Glutamatergic neuron (in vitro differentiated cells): ENCODE measurements around the gene BMP6. TPM values are rescaled to one million over a fixed set of nuclear protein-coding genes. Genes with fewer than 3 reads are reported as not detected.
"Not testable (repeated sequence)": the region's sequence is repeated elsewhere in the genome, so short reads cannot be mapped to it uniquely, and the experiment has no call there.

ENCODE experiments used
- DNase-seq: peaks from one replicate; pipeline ENCODE4 v3.0.0; 2022
- H3K27ac Mint-ChIP-seq: one replicate; pipeline ENCODE4 v1.8.0; 2020; ENCODE audit warnings: mild to moderate bottlenecking, mixed read lengths, inconsistent platforms; ENCODE audit not compliant: unreplicated experiment
- H3K27me3 Mint-ChIP-seq: one replicate; pipeline ENCODE4 v1.8.0; 2020; ENCODE audit warnings: mild to moderate bottlenecking, moderate library complexity, mixed read lengths, inconsistent platforms; ENCODE audit not compliant: unreplicated experiment
- H3K36me3 Mint-ChIP-seq: one replicate; pipeline ENCODE4 v1.8.0; 2020; ENCODE audit warnings: mild to moderate bottlenecking, mixed read lengths, inconsistent platforms; ENCODE audit not compliant: unreplicated experiment
- H3K4me1 Mint-ChIP-seq: one replicate; pipeline ENCODE4 v1.8.0; 2020; ENCODE audit warnings: mild to moderate bottlenecking, low read depth, mixed read lengths, inconsistent platforms; ENCODE audit not compliant: unreplicated experiment
- H3K4me3 Mint-ChIP-seq: one replicate; pipeline ENCODE4 v1.8.0; 2020; ENCODE audit warnings: mild to moderate bottlenecking, mixed read lengths, inconsistent platforms; ENCODE audit not compliant: unreplicated experiment
- H3K9me3 Mint-ChIP-seq: one replicate; pipeline ENCODE4 v1.8.0; 2020; ENCODE audit warnings: mild to moderate bottlenecking, moderate library complexity, mixed read lengths, inconsistent platforms; ENCODE audit not compliant: unreplicated experiment
- total RNA-seq: library from RNA; stranded (reverse); fragmentation: NEBNext Ultra II Directional; extraction: Animal tissue kit (Norgen Biotek cat#: 25700); gene quantifications from one replicate; pipeline ENCODE4 v1.2.1, GENCODE V29; 2021; ENCODE audit not compliant: unreplicated experiment
- TF ChIP-seq, protein P1 (sequence below): fragments of 200-600 bp; sonication (generic); IDR thresholded peaks from one replicate; pipeline ENCODE4 v1.5.0; 2021; ENCODE audit not compliant: partially characterized antibody, unreplicated experiment

The BMP6 gene
- total RNA-seq, 1 donor from 2014 or later = 0.25 TPM

DNA sequence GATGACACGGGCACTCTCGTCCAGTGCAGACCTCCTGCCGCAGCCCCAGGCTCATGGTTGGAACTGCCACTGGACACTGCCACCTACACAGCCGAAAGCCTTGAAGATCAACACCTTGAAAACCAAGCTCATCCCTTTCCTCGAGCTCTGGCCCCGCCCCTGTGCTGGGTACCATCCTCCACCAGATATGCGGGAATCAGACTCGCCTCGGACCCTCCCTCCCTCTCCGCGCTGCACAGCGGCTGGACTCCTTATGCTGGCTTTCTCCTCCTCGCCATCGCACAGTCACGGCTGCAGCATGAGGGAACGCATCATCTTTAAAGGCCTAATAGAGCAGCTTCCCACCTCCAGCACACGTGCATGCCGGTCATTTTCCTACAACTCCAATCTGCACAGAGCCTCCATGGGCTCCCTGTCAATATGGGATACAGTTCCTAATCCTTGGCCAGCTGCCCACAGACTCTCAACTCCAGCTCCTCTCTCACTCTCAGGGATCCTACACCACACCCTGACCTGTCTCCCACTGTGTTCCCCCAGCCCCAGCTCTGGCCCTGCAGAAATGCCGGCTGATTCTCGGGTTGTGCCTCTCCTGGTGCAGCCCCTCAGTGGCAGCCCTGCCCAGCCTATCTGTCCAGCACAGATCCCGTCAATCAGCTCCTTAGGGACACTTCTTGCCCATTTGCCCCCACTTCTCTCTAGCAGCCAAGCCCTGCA is 161.5 kb downstream of the BMP6 start:
- Mint-ChIP-seq H3K27ac (no peak overlapping the region), H3K36me3 (peaks cover 14% of the 10 kb centered on the region)

DNA sequence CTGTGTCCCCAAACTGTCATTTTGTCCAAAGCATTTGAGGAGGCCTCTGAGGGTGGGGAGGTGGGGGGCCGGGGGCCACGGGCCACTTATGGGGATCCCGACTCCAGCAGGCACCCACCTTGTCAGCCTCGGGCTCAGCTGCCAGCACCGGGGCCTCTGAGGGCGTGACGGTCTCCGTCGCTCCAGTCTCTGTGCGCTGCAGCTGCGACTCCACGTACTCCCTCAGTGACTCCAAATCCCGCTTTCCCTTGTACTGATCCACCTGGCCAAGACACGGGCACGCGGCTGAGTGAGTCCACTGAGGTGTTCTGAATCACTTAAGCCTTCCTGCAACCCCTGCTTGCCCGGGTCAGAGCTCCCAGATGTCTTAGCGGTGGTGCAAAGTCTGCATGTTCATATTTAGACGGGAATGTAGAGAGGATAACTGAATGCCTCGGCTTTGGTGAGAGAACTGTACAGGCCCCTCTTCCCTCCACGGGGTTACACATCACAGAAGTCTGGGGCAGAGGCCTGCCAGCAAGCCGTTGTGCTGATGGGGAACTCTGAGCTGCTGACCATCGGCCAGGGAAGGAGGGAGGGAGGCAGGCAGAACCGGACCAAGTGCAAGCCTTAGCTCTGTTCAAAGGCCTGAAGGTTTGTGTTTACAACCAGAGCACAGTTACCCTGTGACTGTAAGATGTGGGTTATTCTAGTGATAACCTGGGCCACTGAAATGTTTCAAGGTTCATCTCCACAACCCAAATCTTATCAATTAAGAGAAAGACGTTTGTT is 162.9 kb downstream of the BMP6 start:
- Mint-ChIP-seq H3K27me3 (peaks cover 3% of the 10 kb centered on the region), H3K27ac (no peak overlapping the region), H3K4me1 (peaks cover 4% of the 10 kb centered on the region), H3K36me3 (peaks cover 18% of the 10 kb centered on the region), H3K4me3 (no peak overlapping the region), H3K9me3 (peaks cover 1% of the 10 kb centered on the region)
- TF ChIP-seq, protein P1, sequence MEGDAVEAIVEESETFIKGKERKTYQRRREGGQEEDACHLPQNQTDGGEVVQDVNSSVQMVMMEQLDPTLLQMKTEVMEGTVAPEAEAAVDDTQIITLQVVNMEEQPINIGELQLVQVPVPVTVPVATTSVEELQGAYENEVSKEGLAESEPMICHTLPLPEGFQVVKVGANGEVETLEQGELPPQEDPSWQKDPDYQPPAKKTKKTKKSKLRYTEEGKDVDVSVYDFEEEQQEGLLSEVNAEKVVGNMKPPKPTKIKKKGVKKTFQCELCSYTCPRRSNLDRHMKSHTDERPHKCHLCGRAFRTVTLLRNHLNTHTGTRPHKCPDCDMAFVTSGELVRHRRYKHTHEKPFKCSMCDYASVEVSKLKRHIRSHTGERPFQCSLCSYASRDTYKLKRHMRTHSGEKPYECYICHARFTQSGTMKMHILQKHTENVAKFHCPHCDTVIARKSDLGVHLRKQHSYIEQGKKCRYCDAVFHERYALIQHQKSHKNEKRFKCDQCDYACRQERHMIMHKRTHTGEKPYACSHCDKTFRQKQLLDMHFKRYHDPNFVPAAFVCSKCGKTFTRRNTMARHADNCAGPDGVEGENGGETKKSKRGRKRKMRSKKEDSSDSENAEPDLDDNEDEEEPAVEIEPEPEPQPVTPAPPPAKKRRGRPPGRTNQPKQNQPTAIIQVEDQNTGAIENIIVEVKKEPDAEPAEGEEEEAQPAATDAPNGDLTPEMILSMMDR = no peak
- no peak for DNase-seq

More for the DNA sequence above, 161.5 kb downstream of the BMP6 start:
- no peak for DNase-seq
- Mint-ChIP-seq H3K27me3 (peaks cover 3% of the 10 kb centered on the region), H3K9me3 (peaks cover 1% of the 10 kb centered on the region), H3K4me1 (peaks cover 4% of the 10 kb centered on the region), H3K4me3 (no peak overlapping the region)
- TF ChIP-seq, protein P1 = no peak

- Mint-ChIP-seq H3K9me3 (no peaks in the 10 kb centered on the region), H3K27ac (no peak overlapping the region), H3K4me3 (no peak overlapping the region), H3K4me1 (peaks cover 4% of the 10 kb centered on the region), H3K36me3 (peaks cover 18% of the 10 kb centered on the region), H3K27me3 (peaks cover 3% of the 10 kb centered on the region)
- TF ChIP-seq, protein P1 = no peak
- no peak for DNase-seq
These were observed 165.4 kb downstream of the BMP6 start for GRCh38 chr6:7891078-7891872.

- H3K27ac Mint-ChIP-seq, H3K27me3 Mint-ChIP-seq, DNase-seq, H3K4me1 Mint-ChIP-seq, H3K4me3 Mint-ChIP-seq, H3K9me3 Mint-ChIP-seq: not testable (repeated sequence)
- H3K36me3 Mint-ChIP-seq = peaks cover 18% of the 10 kb centered on the region
These were observed 166.5 kb downstream of the BMP6 start for GRCh38 chr6:7892367-7892766.

GRCh38 chr6:7893342-7893741 is 167.4 kb downstream of the BMP6 start:
- Mint-ChIP-seq H3K27ac (no peak overlapping the region), H3K36me3 (peaks cover 13% of the 10 kb centered on the region), H3K4me3 (no peak overlapping the region), H3K9me3 (no peaks in the 10 kb centered on the region), H3K4me1 (peaks cover 2% of the 10 kb centered on the region), H3K27me3 (peaks cover 1% of the 10 kb centered on the region)
- no peak for DNase-seq
- TF ChIP-seq, protein P1 = no peak
